ENCODE measurements around the gene KAZALD1.
A peak's percentile ranks its signal among the peaks of the same experiment; 100 is the strongest.

The KAZALD1 gene

GRCh38 chr10:101095550-101096213 lies 33.9 kb downstream of the KAZALD1 start:
- DNase-seq, result peak; percentile 38

GRCh38 chr10:101096378-101096777 lies 34.6 kb downstream of the KAZALD1 start:
- DNase-seq, result no peak

- no peak for DNase-seq
These were observed 36.1 kb downstream of the KAZALD1 start for GRCh38 chr10:101097881-101098280.

- no peak for DNase-seq
These were observed 38.1 kb downstream of the KAZALD1 start for GRCh38 chr10:101099901-101100300.

- DNase-seq, result no peak
These were observed 39.6 kb downstream of the KAZALD1 start for GRCh38 chr10:101101372-101101881.

GRCh38 chr10:101103430-101103829 lies 41.6 kb downstream of the KAZALD1 start:
- DNase-seq, result no peak

GRCh38 chr10:101106351-101106750 lies 44.6 kb downstream of the KAZALD1 start:
- DNase-seq, result no peak

GRCh38 chr10:101107771-101108170 lies 46.0 kb downstream of the KAZALD1 start:
- no peak for DNase-seq

GRCh38 chr10:101110856-101111523 lies 49.2 kb downstream of the KAZALD1 start:
- DNase-seq, result no peak

- DNase-seq, result no peak
These were observed 49.8 kb downstream of the KAZALD1 start for GRCh38 chr10:101111547-101111946.

GRCh38 chr10:101112799-101113594 lies 51.2 kb downstream of the KAZALD1 start:
- DNase-seq, result no peak

GRCh38 chr10:101113890-101114403 lies 52.2 kb downstream of the KAZALD1 start:
- DNase-seq, result no peak

GRCh38 chr10:101114646-101115045 lies 52.9 kb downstream of the KAZALD1 start:
- no peak for DNase-seq

All from NCI-H2227 treated with DMSO at 0.1 percent for 48 hours (cell line).